Stimulated activated CD8-positive, alpha-beta memory T cell treated with anti-CD3 and anti-CD28 coated beads, Interleukin-7, amount 100 ng/mL, for 4 hours (primary cell): ENCODE measurements around the gene AFAP1L2.

Source experiments
- DNase-seq, 2 donors: peaks; one replicate each; pipeline ENCODE4 v3.0.0-alpha.2; 2020; ENCODE audit warnings: low read depth in 2 of 2

Gene AFAP1L2

DNA sequence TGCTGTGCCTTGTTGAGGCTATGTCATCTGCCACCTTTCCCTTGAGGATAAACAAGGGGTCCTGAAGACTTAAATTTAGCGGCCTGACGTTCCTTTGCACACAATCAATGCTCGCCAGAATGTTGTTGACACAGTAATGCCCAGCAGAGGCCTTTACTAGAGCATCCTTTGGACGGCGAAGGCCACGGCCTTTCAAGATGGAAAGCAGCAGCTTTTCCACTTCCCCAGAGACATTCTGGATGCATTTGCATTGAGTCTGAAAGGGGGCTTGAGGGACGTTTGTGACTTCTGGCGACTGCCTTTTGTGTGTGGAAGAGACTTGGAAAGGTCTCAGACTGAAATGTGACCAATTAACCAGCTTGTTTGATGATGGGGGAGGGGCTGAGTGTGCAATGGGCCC, 112.8 kb downstream of the AFAP1L2 start:
- DNase-seq, result no peak

DNA sequence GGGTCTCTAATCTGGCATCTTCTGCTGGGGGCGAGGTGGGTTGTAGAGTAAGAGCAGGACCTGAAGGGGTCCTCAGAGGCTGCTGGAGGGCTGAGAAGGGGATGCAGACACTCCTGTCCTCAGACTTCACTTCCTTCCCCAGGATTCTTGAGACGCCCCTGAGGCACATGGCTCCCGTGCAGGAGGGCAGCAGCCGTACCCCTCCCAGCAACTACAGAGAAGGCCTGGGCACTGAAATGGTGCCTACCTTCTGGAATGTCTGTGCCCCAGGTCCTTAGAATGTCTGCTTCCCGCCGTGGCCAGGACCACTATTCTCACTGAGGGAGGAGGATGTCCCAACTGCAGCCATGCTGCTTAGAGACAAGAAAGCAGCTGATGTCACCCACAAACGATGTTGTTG, 113.2 kb downstream of the AFAP1L2 start:
- no peak for DNase-seq

DNA sequence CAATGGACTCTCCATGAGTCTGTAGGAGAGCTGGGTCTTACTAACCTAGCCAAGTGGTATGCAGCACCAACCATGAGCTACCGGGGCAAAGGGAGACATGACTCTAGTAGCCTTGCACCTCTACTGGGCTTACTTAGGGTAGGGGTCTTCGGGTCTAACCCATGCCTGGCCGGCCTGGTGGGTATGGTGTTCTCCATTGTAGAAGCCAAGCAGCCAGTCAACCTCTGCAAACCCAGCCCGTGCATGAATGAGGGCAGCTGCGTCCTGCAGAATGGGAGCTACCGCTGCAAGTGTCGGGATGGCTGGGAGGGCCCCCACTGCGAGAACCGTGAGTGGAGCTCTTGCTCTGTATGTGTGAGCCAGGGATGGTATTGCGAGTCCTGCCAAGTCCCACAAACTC, 114.3 kb downstream of the AFAP1L2 start:
- DNase-seq, result no peak

DNA sequence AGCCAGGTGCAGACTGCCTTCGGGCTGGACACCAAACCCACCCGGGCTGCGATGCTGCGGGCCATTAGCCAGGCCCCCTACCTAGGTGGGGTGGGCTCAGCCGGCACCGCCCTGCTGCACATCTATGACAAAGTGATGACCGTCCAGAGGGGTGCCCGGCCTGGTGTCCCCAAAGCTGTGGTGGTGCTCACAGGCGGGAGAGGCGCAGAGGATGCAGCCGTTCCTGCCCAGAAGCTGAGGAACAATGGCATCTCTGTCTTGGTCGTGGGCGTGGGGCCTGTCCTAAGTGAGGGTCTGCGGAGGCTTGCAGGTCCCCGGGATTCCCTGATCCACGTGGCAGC, 115.2 kb downstream of the AFAP1L2 start:
- DNase-seq, result no peak

DNA sequence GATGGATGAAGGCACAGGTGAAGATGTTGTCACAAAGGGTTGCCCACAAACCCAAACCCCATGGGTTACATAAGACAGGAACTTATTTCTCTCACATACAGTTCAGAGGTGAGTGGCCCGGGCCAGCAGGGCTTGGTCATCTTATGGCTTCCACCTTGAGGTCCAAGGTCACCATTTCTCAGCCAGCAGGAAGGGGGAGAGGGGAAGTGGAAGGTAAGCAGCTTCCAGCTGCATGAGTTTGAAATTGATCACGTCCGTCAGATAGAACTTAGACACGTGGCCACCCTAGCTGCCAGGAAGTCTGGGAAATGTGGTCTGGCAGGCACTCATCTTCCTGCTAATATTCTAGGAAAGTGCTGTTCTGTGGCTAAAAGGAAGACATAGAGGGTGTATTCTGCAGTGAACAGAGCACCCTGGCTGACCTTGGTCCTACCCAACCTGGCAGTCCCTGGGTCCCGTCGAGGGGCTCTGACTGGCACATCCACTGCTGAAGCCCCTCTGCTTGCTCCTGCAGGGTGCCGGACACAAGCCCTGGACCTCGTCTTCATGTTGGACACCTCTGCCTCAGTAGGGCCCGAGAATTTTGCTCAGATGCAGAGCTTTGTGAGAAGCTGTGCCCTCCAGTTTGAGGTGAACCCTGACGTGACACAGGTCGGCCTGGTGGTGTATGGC, 115.7 kb downstream of the AFAP1L2 start:
- no peak for DNase-seq

DNA sequence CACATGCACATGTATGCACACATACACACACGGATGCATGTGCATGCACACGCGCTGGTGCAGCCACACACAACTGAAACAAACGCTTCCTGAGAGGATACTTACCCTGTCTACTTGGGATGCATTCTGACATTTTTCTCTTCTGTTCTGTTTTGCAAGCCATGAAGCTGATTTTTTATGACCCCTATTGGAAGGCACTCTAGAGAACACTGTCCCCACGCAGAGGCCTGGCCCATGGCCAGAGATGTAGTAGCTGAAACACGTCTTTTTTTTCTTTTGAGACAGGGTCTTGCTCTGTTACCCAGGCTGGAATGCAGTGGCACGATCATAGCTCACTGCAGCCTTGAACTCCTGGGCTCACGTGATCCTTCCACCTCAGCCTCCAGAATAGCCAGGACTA, 117.4 kb downstream of the AFAP1L2 start:
- DNase-seq, result no peak

DNA sequence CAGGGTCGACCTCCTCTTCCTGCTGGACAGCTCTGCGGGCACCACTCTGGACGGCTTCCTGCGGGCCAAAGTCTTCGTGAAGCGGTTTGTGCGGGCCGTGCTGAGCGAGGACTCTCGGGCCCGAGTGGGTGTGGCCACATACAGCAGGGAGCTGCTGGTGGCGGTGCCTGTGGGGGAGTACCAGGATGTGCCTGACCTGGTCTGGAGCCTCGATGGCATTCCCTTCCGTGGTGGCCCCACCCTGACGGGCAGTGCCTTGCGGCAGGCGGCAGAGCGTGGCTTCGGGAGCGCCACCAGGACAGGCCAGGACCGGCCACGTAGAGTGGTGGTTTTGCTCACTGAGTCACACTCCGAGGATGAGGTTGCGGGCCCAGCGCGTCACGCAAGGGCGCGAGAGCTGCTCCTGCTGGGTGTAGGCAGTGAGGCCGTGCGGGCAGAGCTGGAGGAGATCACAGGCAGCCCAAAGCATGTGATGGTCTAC, 118.3 kb downstream of the AFAP1L2 start:
- no peak for DNase-seq

DNA sequence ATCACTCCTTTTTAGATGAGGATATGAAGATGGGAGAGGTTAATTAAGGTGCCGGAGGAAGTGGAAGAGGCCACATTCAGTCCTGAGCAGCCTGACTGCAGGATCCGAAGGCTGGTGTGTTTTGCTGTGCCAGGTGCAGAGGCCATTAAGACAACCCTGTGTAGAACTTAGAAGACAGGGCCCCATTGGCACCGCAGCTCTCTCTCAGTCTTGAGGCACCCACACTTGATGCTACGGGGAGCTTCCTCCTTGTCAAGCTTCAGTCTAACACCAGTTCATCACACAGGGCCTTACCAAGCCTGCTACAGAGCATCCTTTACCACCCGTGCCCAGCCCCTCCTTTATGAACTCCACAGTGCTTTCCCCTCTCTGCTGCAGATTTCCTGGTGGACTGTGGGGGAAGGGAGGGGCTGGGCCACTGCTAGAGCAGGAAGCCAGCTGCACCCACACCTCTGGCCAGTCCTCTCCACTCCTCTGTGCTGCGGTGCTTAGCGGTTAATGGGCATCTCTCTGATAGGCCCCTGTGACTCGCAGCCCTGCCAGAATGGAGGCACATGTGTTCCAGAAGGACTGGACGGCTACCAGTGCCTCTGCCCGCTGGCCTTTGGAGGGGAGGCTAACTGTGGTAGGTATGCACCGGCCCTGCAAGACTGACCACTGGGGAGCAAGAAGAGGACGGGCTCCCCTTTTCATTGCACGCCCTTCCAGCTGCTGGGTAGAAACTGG, 119.8 kb downstream of the AFAP1L2 start:
- DNase-seq, result no peak

DNA sequence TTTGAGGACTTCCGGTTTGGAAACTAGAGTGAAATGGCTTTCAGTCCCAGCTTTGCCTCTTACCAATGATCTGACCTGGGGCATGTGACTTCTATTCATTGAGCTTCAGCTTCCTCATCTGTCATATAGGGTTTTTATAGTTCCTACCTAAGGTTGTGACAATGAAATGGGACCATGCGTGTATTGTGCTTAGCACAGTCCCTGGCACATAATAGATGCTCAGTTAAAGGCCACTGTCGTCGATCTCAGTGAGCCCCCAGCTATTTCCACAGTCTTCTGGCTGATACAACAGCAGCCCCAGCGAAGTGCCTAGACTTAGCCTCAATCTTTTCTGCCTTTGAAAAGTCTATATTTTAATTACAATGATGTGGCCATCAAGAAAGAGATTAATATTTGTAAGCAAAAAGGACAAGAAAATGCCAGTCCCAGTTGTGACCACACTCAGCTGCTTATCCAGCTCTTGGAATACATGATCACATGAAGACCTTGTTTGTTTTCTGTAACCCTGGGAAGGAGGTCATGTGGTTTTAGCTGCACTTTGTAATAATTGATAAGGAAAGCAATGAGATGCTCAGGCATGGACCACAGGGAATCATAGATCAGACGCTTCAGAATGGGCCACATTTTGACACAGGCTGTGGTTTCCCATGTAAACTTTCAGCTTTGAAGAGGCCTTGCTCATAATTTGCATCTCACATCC, 120.6 kb downstream of the AFAP1L2 start:
- DNase-seq, result no peak

DNA sequence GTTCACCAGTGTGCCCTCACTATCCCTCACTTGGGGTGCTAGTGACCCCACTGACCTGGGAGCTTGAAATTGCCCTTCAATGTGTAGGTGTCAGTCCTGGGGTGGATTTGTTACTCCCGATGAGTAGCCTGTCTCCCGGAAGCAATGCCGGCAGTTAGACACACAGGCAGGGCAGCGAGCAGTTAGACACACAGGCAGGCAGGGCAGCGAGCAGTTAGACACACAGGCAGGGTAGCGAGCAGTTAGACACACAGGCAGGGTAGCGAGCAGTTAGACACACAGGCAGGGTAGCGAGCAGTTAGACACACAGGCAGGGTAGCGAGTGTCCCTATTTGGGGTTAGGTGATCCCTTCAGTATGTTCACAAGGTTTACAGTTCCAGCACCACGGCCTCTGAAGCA, 121.2 kb downstream of the AFAP1L2 start:
- DNase-seq, result no peak

DNA sequence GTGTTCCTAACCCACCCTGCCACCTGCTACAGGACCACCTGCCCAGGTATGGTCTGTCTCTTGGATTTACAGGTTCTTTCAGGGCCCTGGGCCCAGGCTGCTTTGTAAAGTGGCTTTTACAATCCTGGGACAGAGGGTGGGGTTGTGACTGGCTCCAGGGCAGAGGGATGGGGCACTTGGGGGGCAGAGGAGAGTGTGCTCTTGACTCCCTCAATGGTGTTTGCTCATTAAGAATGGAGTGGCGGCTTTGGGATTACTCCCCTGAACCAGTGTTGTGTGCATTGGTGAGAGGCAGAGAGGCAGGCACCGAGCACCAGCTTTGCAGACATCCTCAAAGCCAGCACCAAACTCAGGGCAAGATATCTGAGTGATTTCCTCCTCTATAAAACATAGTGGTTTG, 121.8 kb downstream of the AFAP1L2 start:
- DNase-seq, result no peak

DNA sequence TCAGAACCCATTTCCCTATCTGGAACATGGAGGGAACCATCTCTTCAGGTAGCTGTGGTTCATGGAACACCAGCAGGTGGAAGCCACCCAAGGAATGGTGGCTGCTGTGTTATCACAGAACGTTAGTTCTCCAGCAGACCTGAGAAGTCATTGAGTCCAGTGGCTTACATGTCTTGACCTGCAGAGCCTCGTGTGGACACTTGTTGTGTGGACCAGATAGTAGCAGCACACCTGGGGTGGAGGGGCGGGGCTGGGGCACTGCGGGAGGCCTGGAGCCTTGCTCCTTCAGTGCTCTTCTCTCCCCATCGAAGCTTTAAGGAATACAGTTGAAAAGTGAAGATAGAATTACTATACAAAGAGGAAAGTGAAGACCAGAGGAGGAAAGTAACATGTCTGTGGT, 122.8 kb downstream of the AFAP1L2 start:
- no peak for DNase-seq

DNA sequence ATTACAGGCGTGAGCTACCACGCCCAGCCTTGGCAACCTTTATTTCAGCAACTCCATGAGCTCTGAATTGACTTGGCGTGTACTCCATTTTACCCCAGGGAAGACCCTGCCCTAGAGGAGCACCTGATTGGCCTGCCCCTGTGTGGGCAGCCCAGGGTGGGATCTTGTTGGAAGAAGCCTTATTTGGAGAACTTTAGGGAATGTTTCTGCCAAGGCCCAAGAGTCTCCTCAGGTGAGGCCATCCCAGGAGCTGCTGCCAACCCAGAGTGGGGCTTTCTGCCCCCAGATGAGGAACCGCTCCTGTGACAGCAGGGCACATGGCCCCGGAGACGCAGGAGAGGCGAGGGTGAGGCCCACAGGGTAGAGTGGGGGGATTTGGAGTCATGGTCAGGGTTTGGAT, 123.3 kb downstream of the AFAP1L2 start:
- DNase-seq, result no peak

DNA sequence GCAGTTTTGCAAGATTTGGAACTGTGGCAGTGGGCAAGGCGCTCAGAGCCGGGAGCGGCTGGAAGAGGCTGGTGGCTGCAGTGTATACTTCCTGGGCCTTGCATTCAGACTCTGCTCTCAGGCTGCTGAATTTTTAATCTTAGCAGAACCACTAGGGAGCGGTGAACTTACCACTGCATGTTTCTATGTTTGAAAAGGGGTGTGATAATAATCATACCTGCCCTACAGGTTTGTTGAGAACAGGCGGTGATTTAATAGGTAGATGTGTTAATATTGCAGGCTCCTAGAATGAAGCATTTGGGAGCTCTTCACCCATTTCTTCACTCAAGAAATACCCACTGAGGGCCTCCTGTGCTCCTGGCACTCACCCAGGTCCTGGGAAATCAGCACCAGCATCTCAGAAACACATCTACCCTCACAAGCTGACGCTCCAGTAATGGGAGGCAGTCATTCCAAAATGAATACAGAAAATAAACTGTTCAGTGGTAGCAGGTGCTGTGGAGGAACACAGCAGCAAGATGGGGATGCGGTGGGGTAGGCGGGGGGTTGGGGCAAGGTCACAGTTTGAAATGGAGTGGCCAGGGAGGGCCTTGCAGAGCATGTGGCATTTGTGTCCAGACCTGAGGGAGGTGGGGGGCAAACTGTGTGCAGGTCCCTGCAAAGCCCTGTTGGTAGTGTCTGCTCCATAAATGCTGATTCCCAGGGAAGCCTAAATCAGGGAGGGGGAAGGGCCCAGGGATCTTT, 124.2 kb downstream of the AFAP1L2 start:
- no peak for DNase-seq

DNA sequence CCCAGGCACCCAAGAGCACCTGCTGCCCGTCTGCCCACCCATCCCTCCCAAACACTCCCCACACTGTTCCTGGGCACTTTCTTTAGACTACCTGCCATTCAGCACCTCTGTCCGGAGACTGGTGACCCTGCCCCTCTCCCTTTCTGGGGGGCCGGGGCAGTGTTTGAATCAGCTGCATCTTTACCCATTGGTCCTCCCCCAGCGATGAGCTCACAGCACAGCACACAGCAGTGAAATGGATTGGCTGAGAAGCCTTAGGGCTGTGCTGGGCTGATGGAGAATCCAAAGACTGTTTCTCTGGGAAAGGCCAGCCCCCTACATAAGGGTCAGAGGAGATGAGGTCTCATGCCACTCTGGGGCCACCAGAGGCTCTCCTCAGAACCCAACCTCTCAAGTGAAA, 125.0 kb downstream of the AFAP1L2 start:
- no peak for DNase-seq

DNA sequence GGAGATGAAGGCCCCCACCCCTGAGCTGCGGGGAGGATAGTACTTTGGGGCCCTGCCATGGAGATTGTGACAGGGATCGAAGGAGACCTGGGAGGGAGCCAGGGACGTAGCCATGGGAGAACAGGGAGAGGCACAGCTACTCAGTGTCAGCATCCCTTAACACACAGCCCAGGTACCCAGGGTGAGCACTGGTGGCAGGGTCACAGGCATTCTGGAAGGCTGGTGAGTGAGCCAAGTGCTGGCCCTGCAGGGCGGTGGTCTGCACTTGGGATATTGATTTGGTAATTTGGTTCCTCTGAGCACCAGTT, 125.5 kb downstream of the AFAP1L2 start:
- no peak for DNase-seq

DNA sequence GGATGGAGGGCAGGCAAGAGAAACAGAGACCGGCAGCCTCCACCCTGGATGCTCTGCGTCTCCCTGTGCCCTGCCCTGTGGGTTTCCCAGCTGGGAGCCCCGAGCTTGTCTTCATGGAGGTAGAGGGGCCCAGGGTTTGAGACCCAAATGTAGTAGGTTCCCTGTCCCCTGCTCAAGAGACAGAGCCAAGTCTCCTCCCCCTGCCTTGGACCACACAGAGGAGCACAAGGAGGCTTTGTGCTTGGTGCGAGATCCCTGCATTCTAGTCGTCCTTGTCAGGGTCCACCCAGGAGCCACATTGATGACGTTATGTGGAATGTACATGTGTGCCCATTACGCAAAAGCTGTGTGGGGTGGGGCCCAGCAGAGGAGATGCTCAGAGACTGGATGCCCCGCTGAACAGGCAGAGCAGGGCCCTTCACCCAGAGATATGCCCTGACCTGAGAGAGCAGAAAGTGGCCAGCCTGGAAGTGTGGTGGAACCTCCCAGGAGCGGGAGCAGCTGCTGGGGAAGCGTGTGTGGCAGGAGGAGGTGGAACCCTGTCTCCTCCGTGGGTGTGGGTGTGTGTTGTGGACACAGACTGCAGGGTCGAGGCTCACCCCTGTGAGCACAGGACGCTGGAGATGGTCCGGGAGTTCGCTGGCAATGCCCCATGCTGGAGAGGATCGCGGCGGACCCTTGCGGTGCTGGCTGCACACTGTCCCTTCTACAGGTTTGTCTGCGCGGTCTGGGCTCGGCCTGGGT, 126.0 kb downstream of the AFAP1L2 start:
- DNase-seq, result no peak

DNA sequence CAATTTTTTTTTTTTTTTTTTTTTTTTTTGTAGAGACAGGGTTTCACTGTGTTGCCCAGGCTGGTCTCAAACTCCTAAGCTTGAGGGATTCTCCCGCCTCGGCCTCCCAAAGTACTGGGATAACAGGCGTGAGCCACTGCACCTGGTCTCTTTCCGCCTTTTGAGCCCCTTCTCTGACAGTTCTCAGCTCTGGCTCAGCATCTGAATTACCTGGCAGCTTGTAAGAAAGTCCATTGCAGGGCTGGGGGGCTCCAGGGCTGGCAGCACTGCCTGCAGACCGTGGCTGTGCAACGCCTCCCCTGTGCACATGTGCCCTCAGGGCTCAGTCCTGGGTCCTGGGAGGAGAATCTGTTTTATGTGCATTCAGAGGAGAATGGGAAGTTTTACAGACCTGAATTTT, 127.6 kb downstream of the AFAP1L2 start:
- no peak for DNase-seq

DNA sequence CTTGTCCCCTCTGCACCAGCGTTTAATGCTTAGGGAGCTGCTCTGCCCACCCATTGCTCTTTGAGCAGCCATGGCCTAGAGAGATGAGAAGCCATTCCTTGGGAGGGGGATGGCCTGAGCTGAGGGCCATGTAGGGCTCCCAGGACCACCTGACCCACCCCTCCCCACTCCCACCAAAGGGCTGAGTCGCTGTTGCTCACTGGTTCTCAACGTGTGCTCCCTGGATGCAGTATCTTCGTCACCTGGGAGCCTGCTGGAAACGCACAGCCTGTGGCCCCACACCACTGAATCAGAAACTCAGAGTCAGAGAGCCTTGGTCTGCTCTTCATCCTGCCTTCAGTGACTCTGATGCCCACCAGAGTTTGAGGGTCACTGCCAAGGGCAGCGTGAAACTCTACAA, 128.2 kb downstream of the AFAP1L2 start:
- no peak for DNase-seq

DNA sequence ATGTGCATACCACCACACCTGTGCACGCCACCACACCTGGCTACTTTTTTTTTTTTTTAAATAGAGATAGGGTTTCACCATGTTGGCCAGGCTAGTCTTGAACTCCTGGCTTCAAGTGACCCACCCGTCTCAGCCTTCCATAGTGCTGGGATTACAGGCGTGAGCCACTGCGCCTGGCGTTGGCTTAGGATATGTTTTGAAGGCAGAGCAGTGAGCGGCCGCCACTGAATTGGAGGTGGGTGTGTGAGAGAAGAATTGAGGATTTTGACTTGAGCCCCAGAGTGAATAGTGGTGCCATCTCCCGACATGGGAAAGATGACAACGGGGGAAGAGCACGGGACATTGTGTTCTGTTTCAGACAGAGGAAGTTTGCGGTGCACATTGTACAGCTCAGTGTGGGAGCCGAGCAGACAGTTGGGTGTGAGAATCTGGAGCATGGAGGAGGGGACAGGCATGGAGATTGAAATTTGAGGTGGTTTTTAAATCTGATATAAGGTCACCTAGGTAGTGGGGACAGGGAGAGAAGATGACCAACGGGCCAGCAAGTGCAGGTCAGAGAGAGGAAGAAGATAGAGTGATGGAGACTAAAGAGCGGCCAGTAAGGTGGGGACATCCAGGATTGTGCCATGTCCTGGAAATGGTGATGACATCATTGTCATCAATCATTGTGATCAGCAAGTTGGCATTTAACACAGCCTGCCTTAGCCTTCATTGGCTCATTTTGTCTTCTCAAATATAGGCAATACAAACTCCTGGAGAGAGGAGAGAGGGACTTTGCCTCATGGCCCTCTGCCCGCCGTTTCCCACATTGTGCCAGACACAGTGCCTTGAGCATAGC, 129.5 kb downstream of the AFAP1L2 start:
- no peak for DNase-seq

DNA sequence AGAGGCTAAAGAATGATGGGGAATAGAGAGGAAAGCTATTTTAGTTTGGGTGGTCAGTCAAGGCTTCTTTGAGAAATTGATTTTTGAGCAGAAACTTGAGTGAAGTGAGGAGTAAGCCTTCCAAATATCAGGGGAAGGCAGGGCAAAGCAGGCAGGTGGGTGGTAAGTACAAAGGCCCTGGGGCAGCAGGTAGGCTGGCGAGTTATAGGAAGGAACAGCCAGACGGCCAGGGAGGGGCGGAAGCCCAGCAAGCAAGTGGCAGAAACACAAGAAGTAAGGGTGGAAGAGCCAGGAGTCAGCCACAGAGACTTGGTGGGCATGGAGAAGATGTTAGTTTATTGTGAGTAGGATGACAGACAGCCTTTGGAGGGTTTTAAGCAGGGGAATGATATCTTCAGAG, 130.4 kb downstream of the AFAP1L2 start:
- no peak for DNase-seq
